H1 (cell line): ENCODE measurements around the gene ZBTB22. TPM values are rescaled to one million over a fixed set of nuclear protein-coding genes. Genes with fewer than 3 reads are reported as not detected.

Experiments used
- CTCF ChIA-PET: fragments of 300-600 bp; sonication (Branson Sonifier 250); formaldehyde crosslinking; loops from one replicate; lab custom pipeline; 2021; ENCODE audit not compliant: partially characterized antibody; lab: Charles Lee
- POLR2A ChIA-PET: fragments of 300-600 bp; sonication (Branson Sonifier 250); formaldehyde crosslinking; loops from one replicate; lab custom pipeline; 2021; ENCODE audit warnings: inconsistent platforms; ENCODE audit not compliant: partially characterized antibody; lab: Charles Lee
- DNase-seq, 2 experiments: peaks; one replicate each; pipeline versions ENCODE4 v3.0.0 to v3.0.0-alpha.2; 2010 to 2022; ENCODE audit warnings: low spot score in 2 of 2, low read depth in 1 of 2, mixed read lengths in 1 of 2
- FAIRE-seq: peaks from 2 replicates; lab custom pipeline; 2011; peaks lifted over from hg19 to GRCh38; lab: Jason Lieb, UNC
- H2AFZ ChIP-seq: 2 replicates; pipeline ENCODE4 v1.8.1; 2012; ENCODE audit warnings: low read length, inconsistent platforms
- H2AK5ac ChIP-seq: 2 replicates; pipeline ENCODE4 v1.6.1; 2013; ENCODE audit warnings: low read depth, low read length
- H2BK120ac ChIP-seq: replicated peaks from 2 replicates; pipeline ENCODE3; 2013; ENCODE audit warnings: low read depth, low read length, inconsistent platforms
- H2BK12ac ChIP-seq: 2 replicates; pipeline ENCODE4 v1.6.1; 2013; ENCODE audit warnings: low read depth, low read length
- H2BK15ac ChIP-seq: 2 replicates; pipeline ENCODE4 v1.6.1; 2013; ENCODE audit warnings: low read length
- H2BK20ac ChIP-seq: 2 replicates; pipeline ENCODE4 v1.6.1; 2013; ENCODE audit warnings: low read length
- H2BK5ac ChIP-seq: 2 replicates; pipeline ENCODE4 v1.6.1; 2013; ENCODE audit warnings: low read depth, low read length
- H3K14ac ChIP-seq: 2 replicates; pipeline ENCODE4 v1.6.1; 2013; ENCODE audit warnings: inconsistent platforms; ENCODE audit not compliant: insufficient read length
- H3K18ac ChIP-seq: 2 replicates; pipeline ENCODE4 v1.6.1; 2013; ENCODE audit warnings: low read length; ENCODE audit errors: extremely low read depth
- H3K23ac ChIP-seq: 2 replicates; pipeline ENCODE4 v1.6.1; 2013; ENCODE audit warnings: inconsistent platforms; ENCODE audit not compliant: insufficient read length
- H3K23me2 ChIP-seq: 2 replicates; pipeline ENCODE4 v1.6.1; 2013; ENCODE audit warnings: low read depth, low read length
- H3K27ac ChIP-seq: 2 replicates; pipeline ENCODE4 v1.6.1; 2011; ENCODE audit warnings: low read depth, low read length, inconsistent platforms
- H3K27me3 ChIP-seq, 4 experiments: replicated peaks in 1 of 4; 1 replicate in 1 of 4; 2 replicates in 3 of 4; pipeline versions ENCODE4 v1.6.1 to v1.8.1; 2011 to 2013; ENCODE audit warnings: low read length in 3 of 4, mild to moderate bottlenecking in 3 of 4, inconsistent platforms in 2 of 4, mixed read lengths in 2 of 4, moderate library complexity in 1 of 4; ENCODE audit not compliant: control insufficient read depth in 3 of 4, insufficient read depth in 3 of 4; ENCODE audit errors: extremely low read depth in 1 of 4
- H3K36me3 ChIP-seq, 4 experiments: 2 replicates each; pipeline versions ENCODE4 v1.6.1 to v1.8.1; 2011 to 2013; ENCODE audit warnings: mild to moderate bottlenecking in 4 of 4, low read length in 3 of 4, moderate library complexity in 2 of 4, control low read depth in 1 of 4, inconsistent platforms in 1 of 4; ENCODE audit not compliant: insufficient read depth in 4 of 4, control insufficient read depth in 2 of 4
- H3K4ac ChIP-seq: replicated peaks from 2 replicates; pipeline ENCODE3; 2013; ENCODE audit warnings: low read length, low read depth, mixed read lengths, inconsistent platforms; ENCODE audit not compliant: insufficient read length
- H3K4me1 ChIP-seq, 4 experiments: replicated peaks in 1 of 4; 1 replicate in 1 of 4; 2 replicates in 3 of 4; pipeline versions ENCODE4 v1.6.1 to v1.8.1; 2011 to 2013; ENCODE audit warnings: low read length in 3 of 4, inconsistent platforms in 2 of 4, mixed read lengths in 1 of 4; ENCODE audit not compliant: insufficient read depth in 4 of 4, control insufficient read depth in 3 of 4
- H3K4me2 ChIP-seq, 2 experiments: 2 replicates each; pipeline versions ENCODE4 v1.6.1 to v1.8.1; 2011 to 2013; ENCODE audit warnings: low read depth in 2 of 2, low read length in 2 of 2, control low read depth in 1 of 2, inconsistent platforms in 1 of 2, mild to moderate bottlenecking in 1 of 2; ENCODE audit not compliant: insufficient read depth in 1 of 2
- H3K4me3 ChIP-seq, 4 experiments: fragments of 200-600, 300-600 bp in 1 of 4; sonication (generic), shearing (Covaris generic), sonication (Bioruptor Twin) in 1 of 4; 2 replicates each; pipeline versions ENCODE4 v1.5.1 to v1.8.1; 2011 to 2016; ENCODE audit warnings: low read length in 4 of 4, low read depth in 3 of 4, control low read depth in 2 of 4, inconsistent platforms in 2 of 4, mild to moderate bottlenecking in 2 of 4, mixed read lengths in 1 of 4, moderate library complexity in 1 of 4; ENCODE audit not compliant: insufficient read depth in 2 of 4; ENCODE audit errors: extremely low read depth in 1 of 4
- H3K56ac ChIP-seq: replicated peaks from 2 replicates; pipeline ENCODE3; 2013; ENCODE audit warnings: low read depth, mild to moderate bottlenecking, mixed read lengths, low read length, inconsistent platforms; ENCODE audit not compliant: insufficient read length
- H3K79me1 ChIP-seq: 2 replicates; pipeline ENCODE4 v1.6.1; 2013; ENCODE audit warnings: low read depth, low read length, control low read depth
- H3K79me2 ChIP-seq, 2 experiments: 2 replicates each; pipeline versions ENCODE4 v1.6.1 to v1.8.1; 2012 to 2013; ENCODE audit warnings: low read length in 2 of 2, mild to moderate bottlenecking in 2 of 2, inconsistent platforms in 1 of 2; ENCODE audit not compliant: insufficient read depth in 2 of 2, control insufficient read depth in 1 of 2
- H3K9ac ChIP-seq, 4 experiments: replicated peaks in 1 of 4; 1 replicate in 1 of 4; 2 replicates in 3 of 4; pipeline versions ENCODE4 v1.6.1 to v1.8.1; 2011 to 2013; ENCODE audit warnings: low read depth in 3 of 4, low read length in 3 of 4, control low read depth in 2 of 4, mild to moderate bottlenecking in 2 of 4, moderate library complexity in 2 of 4, inconsistent platforms in 1 of 4; ENCODE audit errors: extremely low read depth in 1 of 4
- H3K9me3 ChIP-seq, 2 experiments: 2 replicates each; pipeline versions ENCODE4 v1.6.1 to v1.8.1; 2012 to 2013; ENCODE audit warnings: mild to moderate bottlenecking in 2 of 2, moderate library complexity in 2 of 2, control low read depth in 1 of 2, inconsistent platforms in 1 of 2, low read depth in 1 of 2, low read length in 1 of 2, mixed read lengths in 1 of 2; ENCODE audit not compliant: insufficient read depth in 2 of 2
- H4K20me1 ChIP-seq, 2 experiments: replicated peaks in 1 of 2; 2 replicates each; pipeline versions ENCODE3 to v1.8.1; 2011 to 2013; ENCODE audit warnings: inconsistent platforms in 2 of 2, low read length in 2 of 2, mild to moderate bottlenecking in 1 of 2; ENCODE audit not compliant: insufficient read depth in 2 of 2, control insufficient read depth in 1 of 2
- H4K5ac ChIP-seq: 2 replicates; pipeline ENCODE4 v1.6.1; 2013; ENCODE audit warnings: low read length, low read depth, mixed read lengths, inconsistent platforms; ENCODE audit not compliant: insufficient read length
- H4K8ac ChIP-seq: 2 replicates; pipeline ENCODE4 v1.8.0; 2013; ENCODE audit warnings: mild to moderate bottlenecking, moderate library complexity, low read length, inconsistent platforms; ENCODE audit not compliant: insufficient read depth; ENCODE audit errors: extremely low read depth
- H4K91ac ChIP-seq: replicated peaks from 2 replicates; pipeline ENCODE3; 2013; ENCODE audit warnings: low read length, mixed read lengths, inconsistent platforms; ENCODE audit not compliant: insufficient read length
- ASH2L ChIP-seq: fragments of 200-600, 300-600 bp; sonication (generic); IDR thresholded peaks from one replicate; pipeline ENCODE4 v1.7.1; 2017; ENCODE audit warnings: low read length
- CTCF ChIP-seq, 3 experiments: IDR thresholded peaks; 1 replicate in 2 of 3; 2 replicates in 1 of 3; pipeline versions ENCODE4 v1.5.1 to v1.6.1; 2011; ENCODE audit warnings: low read length in 3 of 3, mild to moderate bottlenecking in 3 of 3, inconsistent platforms in 2 of 3, low read depth in 1 of 3, moderate library complexity in 1 of 3; ENCODE audit not compliant: insufficient read depth in 1 of 3; ENCODE audit errors: control extremely low read depth in 1 of 3
- EGR1 ChIP-seq: IDR thresholded peaks from 2 replicates; pipeline ENCODE4 v1.6.1; 2011; ENCODE audit warnings: low read depth, low read length, borderline replicate concordance
- POU5F1 ChIP-seq: IDR thresholded peaks from 2 replicates; pipeline ENCODE4 v1.6.1; 2011; ENCODE audit warnings: low read depth, mild to moderate bottlenecking, low read length, moderate library complexity
- RAD21 ChIP-seq, 2 experiments: IDR thresholded peaks in 1 of 2; conservative IDR thresholded peaks in 1 of 2; 2 replicates each; pipeline ENCODE4 v1.6.1; 2011; ENCODE audit warnings: low read depth in 2 of 2, low read length in 2 of 2, improper control_type of control experiment in 1 of 2, inconsistent platforms in 1 of 2, mild to moderate bottlenecking in 1 of 2, moderate library complexity in 1 of 2
- RFX5 ChIP-seq: IDR thresholded peaks from 2 replicates; pipeline ENCODE4 v1.6.1; 2011; ENCODE audit warnings: low read depth, low read length, improper control_type of control experiment, borderline replicate concordance
- SIN3A ChIP-seq, 2 experiments: IDR thresholded peaks in 1 of 2; conservative IDR thresholded peaks in 1 of 2; 2 replicates each; pipeline ENCODE4 v1.6.1; 2011 to 2012; ENCODE audit warnings: low read length in 2 of 2, improper control_type of control experiment in 1 of 2, low read depth in 1 of 2, mild to moderate bottlenecking in 1 of 2
- SIRT6 ChIP-seq: IDR thresholded peaks from one replicate; pipeline ENCODE4 v1.7.1; 2012; ENCODE audit warnings: low read length, inconsistent platforms
- SUZ12 ChIP-seq: fragments of 200-600 bp; sonication (generic); IDR thresholded peaks from 2 replicates; pipeline ENCODE4 v1.6.1; 2012; ENCODE audit warnings: mild to moderate bottlenecking, inconsistent platforms, low read length, moderate library complexity, mixed read lengths
- TCF12 ChIP-seq: IDR thresholded peaks from 2 replicates; pipeline ENCODE4 v1.6.1; 2011; ENCODE audit warnings: low read depth, mild to moderate bottlenecking, low read length
- WGBS, 2 experiments: shearing (Covaris generic) in 1 of 2; methylation state at CpG; one replicate each; pipeline versions ENCODE4 v1.1.6 to v1.1.7; 2013 to 2015; ENCODE audit warnings: low lambda C conversion rate in 2 of 2, mixed read lengths in 2 of 2, inconsistent platforms in 1 of 2, low coverage in 1 of 2, missing lambda C conversion rate in 1 of 2; ENCODE audit not compliant: insufficient replicate concordance in 2 of 2, insufficient coverage in 1 of 2, insufficient read length in 1 of 2; ENCODE audit errors: extremely low coverage in 1 of 2, missing lambda C conversion rate in 1 of 2; 5-methylcytosine and 5-hydroxymethylcytosine counted together
- polyA plus RNA-seq, 7 experiments: library from polyadenylated mRNA; depleted of rRNA in 3 of 7; stranded (reverse) in 5 of 7; unstranded in 2 of 7; fragments of >200 nt in 5 of 7; fragments of 200-250 nt in 2 of 7; gene quantifications; 1 replicate in 5 of 7; 2 replicates in 1 of 7; 4 replicates in 1 of 7; pipeline versions ENCODE4 v1.2.1 to v1.2.3, GENCODE V29; 2011 to 2013; ENCODE audit warnings: missing spikeins in 2 of 7, mixed read lengths in 2 of 7
- total RNA-seq: library from RNA; stranded (reverse); fragmentation: NEBNext Ultra II Directional; extraction: Animal tissue kit (Norgen Biotek cat#: 25700); gene quantifications from 2 replicates; pipeline ENCODE4 v1.2.1, GENCODE V29; 2021

Gene ZBTB22
- total and polyA plus RNA-seq, 2 of the 8 experiments (the other 6 are each of a cell fraction or from before 2014, with no cell fraction given), result 7.4 to 9.9 TPM

- H2BK12ac ChIP-seq, result no peak overlapping the region
- peaks cover 0 to 4% of the 10 kb centered on the region in 2 experiments; a peak in 2 of 4 replicates for H3K79me2 ChIP-seq
- H4K8ac ChIP-seq, result no peak overlapping the region
- H2BK120ac ChIP-seq, result no peak overlapping the region
- no peak overlapping the region for H2BK20ac ChIP-seq
- no peak overlapping the region for H2AK5ac ChIP-seq
- no peak overlapping the region for H2BK15ac ChIP-seq
- peaks cover 6 to 34% (median 21%) of the 10 kb centered on the region in 4 experiments; a peak in 7 of 8 replicates for H3K36me3 ChIP-seq
- H3K4me1 ChIP-seq, result peaks cover 0 to 15% (median 6%) of the 10 kb centered on the region in 4 experiments; a peak in 6 of 7 replicates
- no peak for FAIRE-seq
- no peak overlapping the region for H4K5ac ChIP-seq
- H2BK5ac ChIP-seq, result peak overlapping the region; percentile 45; the same call in 1 of the 2 replicates
- no peak overlapping the region for H3K14ac ChIP-seq
- peaks cover 5 to 6% of the 10 kb centered on the region in 2 experiments for H4K20me1 ChIP-seq
- peaks cover 8% of the 10 kb centered on the region for H3K23me2 ChIP-seq
- ChIA-PET CTCF (interaction anchor here (0.6 to 8.0 kb wide), 12 partner anchors 9 to 106 kb away, joined by 3 to 81 read pairs (median 3); partner anchors contain the start of genes PFDN6, RGL2, RPS18 and TAPBP), POLR2A (interaction anchor here (0.9 to 12.0 kb wide), 6 partner anchors 8 to 310 kb away, joined by 3 to 337 read pairs (median 12); partner anchors contain the start of genes PFDN6, RGL2, RPS18 and VPS52)
- no peak overlapping the region for H3K4ac ChIP-seq
- 76% methylated on average over 4 of the region's 5 CpGs; no CpG with 5 or more reads in 1 of the 2 experiments for WGBS, 2 experiments
- no peak overlapping the region for H3K4me3 ChIP-seq
- DNase-seq, result peak in 1 of 2 experiments; percentile 64
- H2AFZ ChIP-seq, result no peak overlapping the region
- no peak overlapping the region for H3K18ac ChIP-seq
- H3K23ac ChIP-seq, result no peak overlapping the region
- H3K27ac ChIP-seq, result no peak overlapping the region
- no peaks in the 10 kb centered on the region for H3K27me3 ChIP-seq
- H3K4me2 ChIP-seq, result no peak overlapping the region; a peak in 1 of 4 replicates
- H3K9ac ChIP-seq, result no peak overlapping the region
- no peak overlapping the region for H3K56ac ChIP-seq
- no peaks in the 10 kb centered on the region for H3K9me3 ChIP-seq
- no peaks in the 10 kb centered on the region for H3K79me1 ChIP-seq
- no peak overlapping the region for H4K91ac ChIP-seq
- no peak for TF ChIP-seq RFX5
- peak; percentile 58 to 67 for TF ChIP-seq RAD21 (IDR thresholded peaks at IDR 0.05 in 1 of 2, conservative IDR thresholded peaks at IDR 0.05 in 1 of 2; ENCODE audit: low read depth in 2 of 2, low read length in 2 of 2)
- TF ChIP-seq CTCF (IDR thresholded peaks at IDR 0.05; ENCODE audit: control extremely low read depth in 1 of 3, insufficient read depth in 1 of 3, low read depth in 1 of 3, low read length in 3 of 3), result peak in 2 of 3 experiments; percentile 80 to 99; a peak in 3 of 4 replicates
- TF ChIP-seq ASH2L, result no peak
- TF ChIP-seq SIN3A (conservative IDR thresholded peaks at IDR 0.05 in 1 of 2, IDR thresholded peaks at IDR 0.05 in 1 of 2; ENCODE audit: low read depth in 1 of 2, low read length in 2 of 2), result no peak
- TF ChIP-seq TCF12, result no peak
- no peak for TF ChIP-seq EGR1
- no peak for TF ChIP-seq SUZ12
- TF ChIP-seq SIRT6, result no peak
- TF ChIP-seq POU5F1, result no peak
Observed at GRCh38 chr6:33279971-33280511, 37.5 kb downstream of the ZBTB22 start.
